GM23248 (cell line): Measurements from ENCODE around the gene P2RY12. TPM values are rescaled to one million over a fixed set of nuclear protein-coding genes. Genes with fewer than 3 reads are reported as not detected.

Source experiments
- DNase-seq: peaks from one replicate; pipeline ENCODE4 v3.0.0-alpha.2; 2015
- H2AFZ ChIP-seq: fragments of 200-600 bp; sonication (generic); 2 replicates; pipeline ENCODE4 v1.6.1; 2016; ENCODE audit warnings: antibody characterized with exemption
- H3F3A ChIP-seq: fragments of 200-600 bp; sonication (generic); 2 replicates; pipeline ENCODE4 v1.6.1; 2016; ENCODE audit warnings: mild to moderate bottlenecking, antibody characterized with exemption, mixed run types; ENCODE audit not compliant: insufficient read depth
- H3K27ac ChIP-seq: fragments of 200-600 bp; sonication (generic); 2 replicates; pipeline ENCODE4 v1.5.1; 2016; ENCODE audit warnings: mild to moderate bottlenecking
- H3K27me3 ChIP-seq: fragments of 200-600 bp; sonication (generic); replicated peaks from 2 replicates; pipeline ENCODE4 v1.6.1; 2016; ENCODE audit warnings: mild to moderate bottlenecking; ENCODE audit not compliant: insufficient read depth
- H3K36me3 ChIP-seq: fragments of 200-600 bp; sonication (generic); 2 replicates; pipeline ENCODE4 v1.6.1; 2016; ENCODE audit warnings: low read depth, mild to moderate bottlenecking
- H3K4me1 ChIP-seq: fragments of 200-600 bp; sonication (generic); 2 replicates; pipeline ENCODE4 v1.6.1; 2016; ENCODE audit warnings: mild to moderate bottlenecking; ENCODE audit not compliant: insufficient read depth
- H3K4me2 ChIP-seq: fragments of 200-600 bp; sonication (generic); one replicate; pipeline ENCODE4 v1.6.1; 2016; ENCODE audit warnings: mild to moderate bottlenecking; ENCODE audit not compliant: unreplicated experiment
- H3K4me3 ChIP-seq: fragments of 200-600 bp; sonication (generic); 2 replicates; pipeline ENCODE4 v1.5.1; 2016; ENCODE audit warnings: mild to moderate bottlenecking
- H3K79me2 ChIP-seq: fragments of 200-600 bp; sonication (generic); 2 replicates; pipeline ENCODE4 v1.6.1; 2016; ENCODE audit warnings: mild to moderate bottlenecking; ENCODE audit not compliant: insufficient read depth
- H3K9ac ChIP-seq: fragments of 200-600 bp; sonication (generic); 2 replicates; pipeline ENCODE4 v1.6.1; 2016; ENCODE audit warnings: mild to moderate bottlenecking
- H3K9me2 ChIP-seq: fragments of 200-600 bp; sonication (generic); 2 replicates; pipeline ENCODE4 v1.6.1; 2016; ENCODE audit warnings: mixed run types, mild to moderate bottlenecking, moderate library complexity; ENCODE audit not compliant: insufficient read depth
- H3K9me3 ChIP-seq: fragments of 200-600 bp; sonication (generic); one replicate; pipeline ENCODE4 v1.6.1; 2017; ENCODE audit warnings: low read depth
- H4K20me1 ChIP-seq: fragments of 200-600 bp; sonication (generic); 2 replicates; pipeline ENCODE4 v1.6.0; 2016; ENCODE audit not compliant: insufficient read depth
- EZH2 ChIP-seq: fragments of 200-600 bp; sonication (generic); IDR thresholded peaks from 2 replicates; pipeline ENCODE4 v1.6.1; 2018; ENCODE audit warnings: antibody characterized with exemption, mild to moderate bottlenecking; ENCODE audit not compliant: insufficient read depth, poor library complexity, severe bottlenecking
- EZH2phosphoT487 ChIP-seq: fragments of 200-600 bp; sonication (generic); IDR thresholded peaks from 2 replicates; pipeline ENCODE4 v1.6.1; 2018; ENCODE audit warnings: antibody characterized with exemption, moderate library complexity, mild to moderate bottlenecking, low read depth; ENCODE audit not compliant: insufficient read depth
- WGBS, 2 experiments: methylation state at CpG; one replicate each; pipeline ENCODE4 v1.1.6; 2015 to 2017; ENCODE audit warnings: low lambda C conversion rate in 2 of 2, low coverage in 1 of 2; ENCODE audit errors: missing lambda C conversion rate in 2 of 2; 5-methylcytosine and 5-hydroxymethylcytosine counted together
- in situ Hi-C: fragments of 300-500 bp; cut with MboI; formaldehyde crosslinking; loops from 2 replicates; pipeline ENCODE4 v1.15.0; 2020
- polyA plus RNA-seq: library from polyadenylated mRNA; unstranded; fragments of >200 nt; fragmentation: Nextera tagmentation; extraction: Ambion mirVana; gene quantifications from 2 replicates; pipeline ENCODE4 v1.2.1, GENCODE V29; 2016
- total RNA-seq: library from RNA; depleted of rRNA; stranded (reverse); fragments of >200 nt; shearing (Covaris generic); gene quantifications from 2 replicates; pipeline ENCODE4 v1.2.3, GENCODE V29; 2014

P2RY12 gene
- total and polyA plus RNA-seq, 2 experiments from 2014 or later: not detected

- Histone ChIP-seq H3F3A (peaks cover 19% of the 10 kb centered on the region), H2AFZ (no peak overlapping the region), H4K20me1 (no peaks in the 10 kb centered on the region), H3K27ac (no peak overlapping the region), H3K79me2 (no peaks in the 10 kb centered on the region), H3K4me2 (no peak overlapping the region), H3K36me3 (no peaks in the 10 kb centered on the region), H3K9me2 (no peaks in the 10 kb centered on the region), H3K9me3 (no peaks in the 10 kb centered on the region), H3K4me1 (peaks cover 16% of the 10 kb centered on the region), H3K9ac (no peak overlapping the region), H3K4me3 (no peak overlapping the region), H3K27me3 (no peaks in the 10 kb centered on the region)
- DNase-seq: no peak
- WGBS, 2 experiments: 77 to 82% methylated on average over 4 of the region's 4 CpGs
- in situ Hi-C loops: no loop called here
- TF ChIP-seq EZH2phosphoT487 (no peak), EZH2 (no peak)
Measured at GRCh38 chr3:151330379-151330778, 54.2 kb downstream of the P2RY12 start.

- in situ Hi-C loops: no loop called here
Measured at GRCh38 chr3:151329363-151329762, 55.2 kb downstream of the P2RY12 start, which contains the start of gene P2RY13. TSS of gene P2RY13 (minus strand) at chr3:151329549. CDS start at chr3:151329528, 21 bp downstream.

GRCh38 chr3:151328298-151328995 is 56.1 kb downstream of the P2RY12 start:
- Histone ChIP-seq H3K9me3 (no peaks in the 10 kb centered on the region), H3K4me2 (peak overlapping the region; percentile 63), H3K4me1 (peaks cover 16% of the 10 kb centered on the region), H3K79me2 (no peaks in the 10 kb centered on the region), H3K36me3 (no peaks in the 10 kb centered on the region), H3K4me3 (peak overlapping the region; percentile 60), H4K20me1 (no peaks in the 10 kb centered on the region), H3F3A (peaks cover 19% of the 10 kb centered on the region), H3K27ac (peak overlapping the region; percentile 41), H3K9ac (peak overlapping the region; percentile 30), H2AFZ (peak overlapping the region; percentile 79), H3K27me3 (no peaks in the 10 kb centered on the region), H3K9me2 (no peaks in the 10 kb centered on the region)
- no peak for TF ChIP-seq EZH2phosphoT487
- no peak for TF ChIP-seq EZH2
- in situ Hi-C loops: no loop called here
- DNase-seq: peak; percentile 77
- 4% methylated on average over 10 of the region's 10 CpGs for WGBS, 2 experiments

More at GRCh38 chr3:151329363-151329762, 55.2 kb downstream of the P2RY12 start, which contains the start of gene P2RY13:
- no peaks in the 10 kb centered on the region for H3K9me2 ChIP-seq
- peak within 1 kb of the TSS; percentile 41 for H3K27ac ChIP-seq
- DNase-seq: no peak
- no peak for TF ChIP-seq EZH2phosphoT487
- TF ChIP-seq EZH2: no peak
- peaks cover 19% of the 10 kb centered on the region for H3F3A ChIP-seq
- no peaks in the 10 kb centered on the region for H4K20me1 ChIP-seq
- peak within 1 kb of the TSS; percentile 30 for H3K9ac ChIP-seq
- H3K4me2 ChIP-seq: peak within 1 kb of the TSS; percentile 63
- 97 to 100% methylated on average over 1 of the region's 1 CpG for WGBS, 2 experiments
- no peaks in the 10 kb centered on the region for H3K79me2 ChIP-seq
- H3K9me3 ChIP-seq: no peaks in the 10 kb centered on the region
- no peaks in the 10 kb centered on the region for H3K27me3 ChIP-seq
- H2AFZ ChIP-seq: peak within 1 kb of the TSS; percentile 79
- no peaks in the 10 kb centered on the region for H3K36me3 ChIP-seq
- peaks cover 16% of the 10 kb centered on the region for H3K4me1 ChIP-seq
- peak within 1 kb of the TSS; percentile 60 for H3K4me3 ChIP-seq

GRCh38 chr3:151327571-151328198 is 56.9 kb downstream of the P2RY12 start:
- TF ChIP-seq EZH2 (no peak), EZH2phosphoT487 (no peak)
- Histone ChIP-seq H3K4me3 (0 out of 2 replicates have a peak overlapping the region, but pooled peaks have one; percentile 60), H3K27ac (peak overlapping the region; percentile 41), H3K9me3 (no peaks in the 10 kb centered on the region), H2AFZ (peak overlapping the region; percentile 79), H3K27me3 (no peaks in the 10 kb centered on the region), H3F3A (peaks cover 19% of the 10 kb centered on the region), H4K20me1 (no peaks in the 10 kb centered on the region), H3K79me2 (no peaks in the 10 kb centered on the region), H3K4me1 (peaks cover 16% of the 10 kb centered on the region), H3K36me3 (no peaks in the 10 kb centered on the region), H3K9me2 (no peaks in the 10 kb centered on the region), H3K9ac (peak overlapping the region; percentile 30; the same call in 1 of the 2 replicates), H3K4me2 (peak overlapping the region; percentile 63)
- in situ Hi-C loops: no loop called here
- DNase-seq: peak; percentile 64
- 1 to 2% methylated on average over 3 of the region's 3 CpGs for WGBS, 2 experiments
